Testis (tissue), 3 donors: ENCODE measurements around the gene CSRNP2. TPM values are rescaled to one million over a fixed set of nuclear protein-coding genes. Genes with fewer than 3 reads are reported as not detected.

Experiments
- DNase-seq: peaks from one replicate; pipeline ENCODE4 v3.0.0-alpha.2; 2019
- H3K27ac ChIP-seq, 2 donors: fragments of 200-600 bp; sonication (generic); one replicate each; pipeline ENCODE4 v1.5.1; 2019
- H3K27me3 ChIP-seq: fragments of 200-600 bp; sonication (generic); one replicate; pipeline ENCODE4 v1.5.1; 2019
- H3K36me3 ChIP-seq: fragments of 200-600 bp; sonication (generic); one replicate; pipeline ENCODE4 v1.5.1; 2017; ENCODE audit warnings: low read depth; ENCODE audit errors: missing control alignments
- H3K4me1 ChIP-seq: fragments of 200-600 bp; sonication (generic); one replicate; pipeline ENCODE4 v1.5.1; 2019
- H3K4me3 ChIP-seq, 2 donors: fragments of 200-600 bp; sonication (generic); one replicate each; pipeline ENCODE4 v1.5.1; 2017 to 2019
- H3K9me3 ChIP-seq: fragments of 200-600 bp; sonication (generic); one replicate; pipeline ENCODE4 v1.5.1; 2017
- CTCF ChIP-seq, 3 experiments: fragments of 450-650 bp in 2 of 3; fragments of 200-600 bp in 1 of 3; sonication (generic) in 1 of 3; IDR thresholded peaks; one replicate each; pipeline ENCODE4 v1.5.1; 2016 to 2019; ENCODE audit warnings: antibody characterized with exemption in 3 of 3, mild to moderate bottlenecking in 2 of 3, moderate library complexity in 1 of 3
- POLR2A ChIP-seq: fragments of 450-650 bp; IDR thresholded peaks from one replicate; pipeline ENCODE4 v1.6.1; 2017; ENCODE audit warnings: antibody characterized with exemption, mild to moderate bottlenecking, moderate library complexity
- WGBS, 2 donors: methylation state at CpG; one replicate each; pipeline ENCODE4 v1.1.5; 2018; 5-methylcytosine and 5-hydroxymethylcytosine counted together
- intact Hi-C: fragments of 100-400 bp; cut with DNase I; formaldehyde crosslinking; loops from one replicate; pipeline ENCODE4 v1.15.1; 2023; ENCODE audit warnings: low total_unique reads
- polyA plus RNA-seq: library from polyadenylated mRNA; stranded (reverse); fragments of 350-450 nt; fragmentation: Illumina TruSeq; extraction: RNeasy Lipid Tissue Mini Kit (QIAGEN cat#74804); gene quantifications from one replicate; pipeline ENCODE4 v1.2.3, GENCODE V29; 2014; ENCODE audit warnings: low read depth, low replicate concordance; ENCODE audit not compliant: insufficient read depth
- total RNA-seq, 2 donors: library from RNA; depleted of rRNA; stranded (reverse); fragments of >200 nt; gene quantifications; one replicate each; pipeline ENCODE4 v1.2.3, GENCODE V29; 2016

Gene CSRNP2
- total and polyA plus RNA-seq, 3 donors from 2014 or later, result 67.6 to 85.3 (median 74.8) TPM

GRCh38 chr12:51062631-51063397, 20.6 kb downstream of the CSRNP2 start:
- DNase-seq, result no peak
- intact Hi-C loops, result no loop called here
- Histone ChIP-seq H3K27me3 (no peaks in the 10 kb centered on the region), H3K4me3 (no peak overlapping the region), H3K36me3 (no peaks in the 10 kb centered on the region), H3K27ac (no peak overlapping the region), H3K4me1 (no peaks in the 10 kb centered on the region), H3K9me3 (no peaks in the 10 kb centered on the region)
- WGBS, 2 donors, result 70 to 79% methylated on average over 9 of the region's 9 CpGs
- TF ChIP-seq POLR2A (no peak), CTCF (IDR thresholded peaks at IDR 0.05) (no peak)

- Histone ChIP-seq H3K27ac (no peak overlapping the region), H3K36me3 (no peaks in the 10 kb centered on the region), H3K4me3 (no peak overlapping the region), H3K27me3 (no peaks in the 10 kb centered on the region), H3K9me3 (no peaks in the 10 kb centered on the region), H3K4me1 (no peaks in the 10 kb centered on the region)
- 68 to 83% methylated on average over 7 of the region's 7 CpGs for WGBS, 2 donors
- intact Hi-C loops, result no loop called here
- TF ChIP-seq POLR2A (no peak), CTCF (IDR thresholded peaks at IDR 0.05) (no peak)
- DNase-seq, result no peak
Observed at GRCh38 chr12:51059086-51059485, 24.3 kb downstream of the CSRNP2 start.

GRCh38 chr12:51056242-51056641, 27.2 kb downstream of the CSRNP2 start:
- no peaks in the 10 kb centered on the region for H3K9me3 ChIP-seq
- H3K36me3 ChIP-seq, result no peaks in the 10 kb centered on the region
- H3K4me3 ChIP-seq, result no peak overlapping the region
- WGBS, 2 donors, result 86 to 87% methylated on average over 5 of the region's 5 CpGs
- no peaks in the 10 kb centered on the region for H3K4me1 ChIP-seq
- no peak for DNase-seq
- TF ChIP-seq POLR2A (no peak), CTCF (IDR thresholded peaks at IDR 0.05) (no peak)
- intact Hi-C loops, result no loop called here
- no peaks in the 10 kb centered on the region for H3K27me3 ChIP-seq
- no peak overlapping the region for H3K27ac ChIP-seq

- intact Hi-C loops, result no loop called here
- H3K9me3 ChIP-seq, result no peaks in the 10 kb centered on the region
- H3K27me3 ChIP-seq, result no peaks in the 10 kb centered on the region
- WGBS, 2 donors, result 84 to 92% methylated on average over 2 of the region's 2 CpGs
- no peak overlapping the region for H3K4me3 ChIP-seq
- no peaks in the 10 kb centered on the region for H3K4me1 ChIP-seq
- no peak overlapping the region for H3K27ac ChIP-seq
- DNase-seq, result no peak
- H3K36me3 ChIP-seq, result no peaks in the 10 kb centered on the region
- TF ChIP-seq POLR2A (no peak), CTCF (IDR thresholded peaks at IDR 0.05) (no peak)
Observed at GRCh38 chr12:51055060-51055459, 28.3 kb downstream of the CSRNP2 start.

- 57 to 67% methylated on average over 4 of the region's 4 CpGs for WGBS, 2 donors
- intact Hi-C loops, result loop anchor here (2.0 kb wide), 1 partner anchor 25 kb away; the partner anchor contains the start of gene SLC11A2
Observed at GRCh38 chr12:51051787-51052186, 31.6 kb downstream of the CSRNP2 start.

More at GRCh38 chr12:51051787-51052186, 31.6 kb downstream of the CSRNP2 start:
- H3K36me3 ChIP-seq, result no peaks in the 10 kb centered on the region
- no peaks in the 10 kb centered on the region for H3K9me3 ChIP-seq
- TF ChIP-seq POLR2A (no peak), CTCF (IDR thresholded peaks at IDR 0.05) (no peak)
- peaks cover 17% of the 10 kb centered on the region for H3K4me1 ChIP-seq
- no peak overlapping the region for H3K27ac ChIP-seq
- H3K27me3 ChIP-seq, result no peaks in the 10 kb centered on the region
- DNase-seq, result no peak
- no peak overlapping the region for H3K4me3 ChIP-seq
